ENCODE results near the gene PRRT4.

GRCh38 chr7:128353189-128353588, 8.3 kb downstream of the PRRT4 start:
- TF ChIP-seq KDM5B (CRISPR knock-in tag; IDR thresholded peaks at IDR 0.05; ENCODE audit: borderline replicate concordance) (no peak), ZNF878 (CRISPR knock-in tag; IDR thresholded peaks at IDR 0.05) (no peak), ZNF552 (CRISPR knock-in tag; IDR thresholded peaks at IDR 0.05; ENCODE audit: borderline replicate concordance) (no peak), FOXP1 (IDR thresholded peaks at IDR 0.05) (no peak), FOXP1 (CRISPR knock-in tag; IDR thresholded peaks at IDR 0.05) (no peak)

Measured in HepG2 (cell line).